ENCODE results near the gene TMEM60. TPM values are rescaled to one million over a fixed set of nuclear protein-coding genes. Genes with fewer than 3 reads are reported as not detected.

Gene TMEM60
- total RNA-seq, 1 experiment from 2014 or later, result 19.6 TPM

- no TSS peak for BruUV-seq (replicated peaks)
- H3K9me3 Mint-ChIP-seq (ENCODE audit: unreplicated experiment), result no peaks in the 10 kb centered on the region
- no peak overlapping the region for H3K4me3 Mint-ChIP-seq (ENCODE audit: unreplicated experiment)
- ChIA-PET POLR2A (no interaction called here), CTCF (no interaction called here)
- H3K36me3 Mint-ChIP-seq (ENCODE audit: insufficient read depth, unreplicated experiment), result peaks cover 47% of the 10 kb centered on the region
- H3K4me1 Mint-ChIP-seq (ENCODE audit: low read depth, unreplicated experiment), result peaks cover 17% of the 10 kb centered on the region
- peaks cover 13% of the 10 kb centered on the region for H3K4me1 ChIP-seq
- no peaks in the 10 kb centered on the region for H3K27me3 Mint-ChIP-seq (ENCODE audit: insufficient read depth, unreplicated experiment)
- no peak for TF ChIP-seq CTCF (IDR thresholded peaks at IDR 0.05; ENCODE audit: insufficient read depth in 1 of 2, low read depth in 1 of 2, low read length in 1 of 2, severe bottlenecking in 1 of 2, unreplicated experiment in 1 of 2)
- H3K9me3 ChIP-seq, result no peaks in the 10 kb centered on the region
- H3K36me3 ChIP-seq (ENCODE audit: control insufficient read depth, insufficient read depth, low read length), result no peaks in the 10 kb centered on the region
- H3K27ac Mint-ChIP-seq (ENCODE audit: unreplicated experiment), result no peak overlapping the region
- no peak overlapping the region for H3K4me3 ChIP-seq (ENCODE audit: low read depth, low read length)
- no peak for DNase-seq
- intact Hi-C loops (cut with micrococcal nuclease; ENCODE audit: unreplicated experiment), result no loop called here
- no peaks in the 10 kb centered on the region for H3K27me3 ChIP-seq (replicated peaks; ENCODE audit: control insufficient read depth, insufficient read depth, low read length)
Observed at GRCh38 chr7:77791956-77792355, 6.3 kb downstream of the TMEM60 start.

- intact Hi-C loops (cut with micrococcal nuclease; ENCODE audit: unreplicated experiment), result no loop called here
- Histone ChIP-seq H3K9me3 (no peaks in the 10 kb centered on the region; the same call in 1 of the 2 replicates), H3K27me3 (replicated peaks; ENCODE audit: control insufficient read depth, insufficient read depth, low read length) (no peaks in the 10 kb centered on the region), H3K4me3 (ENCODE audit: low read depth, low read length) (no peak overlapping the region), H3K4me1 (peaks cover 8% of the 10 kb centered on the region), H3K36me3 (ENCODE audit: control insufficient read depth, insufficient read depth, low read length) (no peaks in the 10 kb centered on the region)
- Mint-ChIP-seq H3K27me3 (ENCODE audit: insufficient read depth, unreplicated experiment) (no peaks in the 10 kb centered on the region), H3K9me3 (ENCODE audit: unreplicated experiment) (no peaks in the 10 kb centered on the region), H3K27ac (ENCODE audit: unreplicated experiment) (no peak overlapping the region), H3K36me3 (ENCODE audit: insufficient read depth, unreplicated experiment) (peaks cover 41% of the 10 kb centered on the region), H3K4me3 (ENCODE audit: unreplicated experiment) (no peak overlapping the region), H3K4me1 (ENCODE audit: low read depth, unreplicated experiment) (peaks cover 12% of the 10 kb centered on the region)
- BruUV-seq (replicated peaks), result no TSS peak
- TF ChIP-seq CTCF (IDR thresholded peaks at IDR 0.05; ENCODE audit: insufficient read depth in 1 of 2, low read depth in 1 of 2, low read length in 1 of 2, severe bottlenecking in 1 of 2, unreplicated experiment in 1 of 2), result no peak
- CTCF ChIA-PET, result no interaction called here
- no peak for DNase-seq
- POLR2A ChIA-PET, result no interaction called here
Observed at GRCh38 chr7:77791336-77791735, 6.9 kb downstream of the TMEM60 start.

GRCh38 chr7:77788327-77788902, 9.8 kb downstream of the TMEM60 start:
- Histone ChIP-seq H3K4me1 (peaks cover 10% of the 10 kb centered on the region), H3K4me3 (ENCODE audit: low read depth, low read length) (no peak overlapping the region), H3K36me3 (ENCODE audit: control insufficient read depth, insufficient read depth, low read length) (peaks cover 2% of the 10 kb centered on the region; the same call in 1 of the 2 replicates), H3K27me3 (replicated peaks; ENCODE audit: control insufficient read depth, insufficient read depth, low read length) (no peaks in the 10 kb centered on the region), H3K9me3 (peaks cover 5% of the 10 kb centered on the region)
- Mint-ChIP-seq H3K4me1 (ENCODE audit: low read depth, unreplicated experiment) (peaks cover 9% of the 10 kb centered on the region), H3K27ac (ENCODE audit: unreplicated experiment) (no peak overlapping the region), H3K36me3 (ENCODE audit: insufficient read depth, unreplicated experiment) (peaks cover 30% of the 10 kb centered on the region), H3K4me3 (ENCODE audit: unreplicated experiment) (no peak overlapping the region), H3K27me3 (ENCODE audit: insufficient read depth, unreplicated experiment) (no peaks in the 10 kb centered on the region), H3K9me3 (ENCODE audit: unreplicated experiment) (no peaks in the 10 kb centered on the region)
- DNase-seq, result no peak
- TF ChIP-seq CTCF (IDR thresholded peaks at IDR 0.05; ENCODE audit: insufficient read depth in 1 of 2, low read depth in 1 of 2, low read length in 1 of 2, severe bottlenecking in 1 of 2, unreplicated experiment in 1 of 2), result no peak
- ChIA-PET CTCF (interaction anchor here (0.6 kb wide), 1 partner anchor 198 kb away, joined by 3 read pairs; no protein-coding TSS in a partner anchor), POLR2A (no interaction called here)
- BruUV-seq (replicated peaks), result no TSS peak
- intact Hi-C loops (cut with micrococcal nuclease; ENCODE audit: unreplicated experiment), result no loop called here
